Endothelial cell (in vitro differentiated cells): ENCODE results near the gene TXNDC8. TPM values are rescaled to one million over a fixed set of nuclear protein-coding genes. Genes with fewer than 3 reads are reported as not detected.
A peak's percentile ranks its signal among the peaks of the same experiment; 100 is the strongest.

ENCODE experiments used
- DNase-seq: peaks from one replicate; pipeline ENCODE4 v3.0.0; 2021; ENCODE audit warnings: low spot score
- H3K27ac Mint-ChIP-seq: one replicate; pipeline ENCODE4 v1.8.0; 2021; ENCODE audit warnings: mixed read lengths, inconsistent platforms; ENCODE audit not compliant: unreplicated experiment
- H3K27me3 Mint-ChIP-seq: one replicate; pipeline ENCODE4 v1.8.0; 2021; ENCODE audit warnings: mild to moderate bottlenecking, moderate library complexity, mixed read lengths, inconsistent platforms; ENCODE audit not compliant: unreplicated experiment
- H3K36me3 Mint-ChIP-seq: one replicate; pipeline ENCODE4 v1.8.0; 2021; ENCODE audit warnings: mild to moderate bottlenecking, low read depth, mixed read lengths, inconsistent platforms; ENCODE audit not compliant: unreplicated experiment
- H3K4me1 Mint-ChIP-seq: one replicate; pipeline ENCODE4 v1.8.0; 2021; ENCODE audit warnings: mild to moderate bottlenecking, mixed read lengths, inconsistent platforms; ENCODE audit not compliant: unreplicated experiment
- H3K4me3 Mint-ChIP-seq: one replicate; pipeline ENCODE4 v1.8.0; 2021; ENCODE audit warnings: mild to moderate bottlenecking, mixed read lengths, inconsistent platforms; ENCODE audit not compliant: unreplicated experiment
- H3K9me3 Mint-ChIP-seq: one replicate; pipeline ENCODE4 v1.8.0; 2021; ENCODE audit warnings: mixed read lengths, inconsistent platforms; ENCODE audit not compliant: unreplicated experiment
- total RNA-seq: library from RNA; stranded (reverse); fragmentation: NEBNext Ultra II Directional; extraction: Animal tissue kit (Norgen Biotek cat#: 25700); gene quantifications from one replicate; pipeline ENCODE4 v1.2.1, GENCODE V29; 2021; ENCODE audit not compliant: unreplicated experiment
- TF ChIP-seq, protein P1 (sequence below): fragments of 200-600 bp; sonication (generic); IDR thresholded peaks from one replicate; pipeline ENCODE4 v1.5.0; 2021; ENCODE audit warnings: antibody characterized with exemption; ENCODE audit not compliant: unreplicated experiment

The TXNDC8 gene
- total RNA-seq, 1 donor from 2014 or later: not detected

DNA sequence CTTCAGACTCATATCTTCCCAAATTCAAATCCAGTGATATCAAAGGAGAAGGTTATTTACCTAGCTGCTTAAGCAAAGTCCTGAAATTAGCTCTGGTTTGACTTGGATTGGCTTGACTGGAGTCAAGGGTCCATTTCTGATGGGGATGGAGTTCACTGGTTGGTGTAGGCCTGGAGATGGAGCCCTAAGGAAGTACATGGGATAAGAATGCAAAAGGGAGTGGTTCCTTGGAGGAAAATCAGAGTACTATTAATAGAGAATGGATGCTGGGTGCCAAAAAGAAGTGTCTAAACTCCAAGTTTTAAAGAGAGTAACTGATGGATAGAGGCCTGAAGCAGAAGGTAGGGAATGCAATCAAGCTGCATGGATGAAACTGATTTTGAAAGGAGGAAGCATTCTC is 13.8 kb downstream of the TXNDC8 start:
- H3K4me1 Mint-ChIP-seq: peaks cover 3% of the 10 kb centered on the region
- no peak overlapping the region for H3K4me3 Mint-ChIP-seq
- no peaks in the 10 kb centered on the region for H3K27me3 Mint-ChIP-seq

DNA sequence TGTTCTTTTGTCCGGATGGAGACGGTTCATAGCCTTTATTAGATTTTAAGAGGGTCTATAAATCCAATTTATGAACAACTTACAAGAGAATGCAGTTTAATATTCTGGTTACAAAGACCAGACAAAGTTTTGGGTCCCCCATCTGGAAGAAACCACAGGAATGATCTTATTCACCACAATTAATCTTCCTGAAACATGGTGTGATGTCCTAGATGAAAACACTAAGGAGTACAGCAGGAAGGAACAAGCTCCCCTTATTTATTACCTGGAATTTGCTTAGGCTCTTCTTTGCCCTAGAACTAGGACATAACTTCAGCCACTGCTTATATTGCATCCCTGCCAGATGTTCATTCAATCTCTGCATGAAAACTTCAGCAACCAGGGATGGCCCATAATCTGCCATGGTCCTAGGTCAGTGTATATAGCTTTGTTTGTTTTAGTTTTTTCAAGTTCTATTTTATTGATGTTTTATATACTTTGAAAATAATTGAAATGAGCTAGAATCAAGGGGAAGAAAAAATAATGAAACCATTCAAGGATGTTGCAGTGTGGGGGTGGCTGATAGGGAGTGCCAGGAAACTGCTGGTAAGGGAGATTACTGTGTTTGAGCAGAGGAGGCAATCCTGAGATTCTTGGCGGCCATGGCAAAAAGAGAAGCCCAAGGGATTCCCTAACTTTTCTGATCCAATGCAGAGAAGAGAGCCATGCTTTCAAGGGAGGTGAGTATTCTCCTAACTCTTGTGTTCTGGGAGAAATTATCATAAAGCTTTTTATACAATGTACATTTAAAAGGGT is 16.8 kb downstream of the TXNDC8 start:
- DNase-seq: peak; percentile 18
- peak overlapping the region; percentile 62 for H3K27ac Mint-ChIP-seq
- TF ChIP-seq, protein P1, sequence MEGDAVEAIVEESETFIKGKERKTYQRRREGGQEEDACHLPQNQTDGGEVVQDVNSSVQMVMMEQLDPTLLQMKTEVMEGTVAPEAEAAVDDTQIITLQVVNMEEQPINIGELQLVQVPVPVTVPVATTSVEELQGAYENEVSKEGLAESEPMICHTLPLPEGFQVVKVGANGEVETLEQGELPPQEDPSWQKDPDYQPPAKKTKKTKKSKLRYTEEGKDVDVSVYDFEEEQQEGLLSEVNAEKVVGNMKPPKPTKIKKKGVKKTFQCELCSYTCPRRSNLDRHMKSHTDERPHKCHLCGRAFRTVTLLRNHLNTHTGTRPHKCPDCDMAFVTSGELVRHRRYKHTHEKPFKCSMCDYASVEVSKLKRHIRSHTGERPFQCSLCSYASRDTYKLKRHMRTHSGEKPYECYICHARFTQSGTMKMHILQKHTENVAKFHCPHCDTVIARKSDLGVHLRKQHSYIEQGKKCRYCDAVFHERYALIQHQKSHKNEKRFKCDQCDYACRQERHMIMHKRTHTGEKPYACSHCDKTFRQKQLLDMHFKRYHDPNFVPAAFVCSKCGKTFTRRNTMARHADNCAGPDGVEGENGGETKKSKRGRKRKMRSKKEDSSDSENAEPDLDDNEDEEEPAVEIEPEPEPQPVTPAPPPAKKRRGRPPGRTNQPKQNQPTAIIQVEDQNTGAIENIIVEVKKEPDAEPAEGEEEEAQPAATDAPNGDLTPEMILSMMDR: no peak
- no peaks in the 10 kb centered on the region for H3K27me3 Mint-ChIP-seq
- no peaks in the 10 kb centered on the region for H3K9me3 Mint-ChIP-seq
- no peaks in the 10 kb centered on the region for H3K36me3 Mint-ChIP-seq
- H3K4me3 Mint-ChIP-seq: no peak overlapping the region
- H3K4me1 Mint-ChIP-seq: peaks cover 3% of the 10 kb centered on the region

More for the DNA sequence above, 13.8 kb downstream of the TXNDC8 start:
- no peak for DNase-seq
- no peaks in the 10 kb centered on the region for H3K36me3 Mint-ChIP-seq
- TF ChIP-seq, protein P1: no peak
- H3K27ac Mint-ChIP-seq: no peak overlapping the region
- H3K9me3 Mint-ChIP-seq: no peaks in the 10 kb centered on the region

DNA sequence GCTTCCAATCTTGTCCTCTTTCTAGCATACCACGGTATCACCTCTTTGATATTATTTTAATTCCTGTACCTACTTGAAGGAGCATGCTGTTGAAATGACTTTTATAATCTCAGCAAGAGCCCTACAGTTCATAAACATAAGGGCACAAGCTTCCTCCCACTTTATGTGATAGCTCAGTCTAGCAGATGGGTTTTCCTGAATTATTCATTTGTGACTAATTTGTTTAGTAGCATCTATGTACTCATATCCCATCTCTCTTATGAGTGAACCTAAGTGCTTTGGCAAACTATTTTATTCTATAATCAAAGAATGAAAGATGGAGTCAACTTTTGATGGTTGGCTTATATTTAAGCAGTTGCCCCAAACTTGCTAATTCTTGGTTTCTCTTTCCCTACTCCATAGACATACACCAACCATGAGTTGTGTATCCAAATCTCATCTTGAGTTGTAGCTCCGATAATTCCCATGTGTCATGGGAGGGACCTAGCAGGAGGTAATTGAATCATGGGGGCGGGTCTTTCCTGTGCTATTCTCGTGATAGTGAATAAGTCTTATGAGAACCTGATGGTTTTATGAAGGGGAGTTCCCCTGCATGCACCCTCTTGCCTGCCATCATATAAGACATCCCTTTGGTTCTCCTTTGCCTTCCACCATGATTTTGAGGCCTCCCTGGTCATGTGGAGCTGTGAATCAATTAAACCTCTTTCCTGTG is 17.7 kb downstream of the TXNDC8 start:
- Mint-ChIP-seq H3K9me3 (no peaks in the 10 kb centered on the region), H3K36me3 (no peaks in the 10 kb centered on the region), H3K27ac (no peak overlapping the region), H3K4me1 (peaks cover 3% of the 10 kb centered on the region), H3K4me3 (no peak overlapping the region), H3K27me3 (no peaks in the 10 kb centered on the region)
- no peak for DNase-seq
- TF ChIP-seq, protein P1: no peak

DNA sequence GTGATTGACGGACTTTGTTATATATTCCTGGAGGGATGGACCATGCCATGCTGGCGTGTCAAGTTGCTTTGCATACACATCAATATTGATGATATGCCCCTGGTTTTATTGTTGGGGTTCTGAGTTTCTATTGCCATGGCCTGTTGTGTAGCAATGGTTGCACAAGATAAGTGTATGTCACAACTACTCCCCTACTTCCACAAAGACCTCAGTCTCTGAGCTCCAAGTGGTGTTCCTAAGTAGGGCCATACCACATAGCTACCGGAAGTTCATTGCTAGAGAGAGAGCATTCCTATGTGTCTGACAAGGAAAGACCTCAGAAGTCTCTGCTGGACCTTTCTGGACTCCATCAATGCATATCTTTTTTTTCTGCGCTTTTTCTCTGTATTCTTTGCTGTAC is 19.8 kb downstream of the TXNDC8 start:
- DNase-seq: no peak
- Mint-ChIP-seq H3K27ac (no peak overlapping the region), H3K36me3 (no peaks in the 10 kb centered on the region), H3K9me3 (no peaks in the 10 kb centered on the region), H3K4me3 (no peak overlapping the region), H3K4me1 (peaks cover 3% of the 10 kb centered on the region), H3K27me3 (no peaks in the 10 kb centered on the region)
- TF ChIP-seq, protein P1: no peak
